Hippocampal formation (tissue), 2 donors: Measurements from ENCODE around the gene COMT.
A peak's percentile ranks its signal among the peaks of the same experiment; 100 is the strongest.
"Not testable (repeated sequence)": the region's sequence is repeated elsewhere in the genome, so short reads cannot be mapped to it uniquely, and the experiment has no call there.

Experiments used
- DNase-seq, 2 donors: peaks; one replicate each; lab custom pipeline; 2025; lab: John Stamatoyannopoulos, UW

Gene COMT

GRCh38 chr22:19907902-19908301 lies 33.7 kb upstream of the COMT start:
- not testable (repeated sequence) for DNase-seq

GRCh38 chr22:19909350-19910179 lies 32.0 kb upstream of the COMT start:
- DNase-seq = peak; percentile 46 to 70

DNA sequence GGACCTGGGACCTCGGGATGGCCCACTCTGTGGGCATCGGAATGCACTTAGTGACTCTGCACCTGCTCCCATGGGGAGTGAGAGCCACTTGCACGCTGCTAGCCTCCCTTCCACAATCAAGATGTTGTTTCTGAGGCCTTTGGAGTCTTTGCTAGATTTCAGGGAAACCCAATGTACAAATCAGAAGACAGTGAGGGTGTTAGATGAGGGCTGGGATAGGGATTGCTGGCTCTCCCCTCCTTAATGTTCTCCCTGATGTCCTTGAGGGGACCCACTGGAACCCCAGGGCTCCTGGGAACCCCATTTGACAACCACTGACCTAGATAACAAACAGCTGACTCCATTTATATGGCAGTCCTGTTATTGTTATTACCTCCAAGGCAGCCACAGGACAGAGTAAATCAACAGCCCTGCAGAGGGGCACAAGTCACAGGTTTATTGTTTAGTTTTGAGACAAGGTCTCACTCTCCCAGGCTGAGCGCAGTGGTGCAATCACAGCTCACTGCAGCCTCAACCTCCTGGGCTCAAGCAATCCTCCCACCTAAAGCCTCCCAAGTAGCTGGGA lies 31.3 kb upstream of the COMT start:
- no peak for DNase-seq

DNA sequence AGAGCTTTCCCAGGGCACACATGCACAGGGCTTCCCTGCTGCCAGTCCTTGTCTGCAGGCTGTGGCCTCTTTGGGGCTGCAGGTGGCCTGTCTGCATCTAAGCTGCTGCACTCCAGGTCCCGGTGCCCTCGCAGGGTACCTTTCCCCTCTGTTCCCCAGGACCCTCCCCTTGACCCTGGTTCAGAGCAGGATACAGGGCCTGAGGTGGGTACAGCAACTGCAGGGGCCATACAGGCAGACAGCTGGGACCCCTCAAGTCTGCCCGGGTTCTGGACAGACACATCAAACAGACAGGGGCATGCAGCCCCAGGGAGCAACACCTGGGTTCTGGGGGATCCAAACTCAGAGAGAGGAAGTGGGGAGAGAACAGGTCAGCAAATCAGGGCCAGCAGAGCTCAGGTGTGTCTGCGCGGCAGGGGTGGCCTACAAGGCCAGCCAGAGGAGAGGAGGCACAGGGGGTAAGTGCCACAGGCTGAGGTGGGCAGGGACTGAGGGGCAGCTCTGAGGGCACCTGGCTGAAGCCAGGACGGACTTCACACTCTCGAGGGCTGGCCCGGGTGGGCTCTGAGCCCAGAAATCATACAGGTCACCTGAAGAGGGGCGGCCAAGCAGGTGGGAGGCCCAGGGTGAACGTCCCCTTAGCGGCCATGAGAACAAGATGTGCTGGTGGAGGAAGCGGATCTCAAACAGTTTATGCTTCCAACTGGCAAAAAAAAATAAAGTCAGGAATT lies 29.9 kb upstream of the COMT start:
- no peak for DNase-seq

DNA sequence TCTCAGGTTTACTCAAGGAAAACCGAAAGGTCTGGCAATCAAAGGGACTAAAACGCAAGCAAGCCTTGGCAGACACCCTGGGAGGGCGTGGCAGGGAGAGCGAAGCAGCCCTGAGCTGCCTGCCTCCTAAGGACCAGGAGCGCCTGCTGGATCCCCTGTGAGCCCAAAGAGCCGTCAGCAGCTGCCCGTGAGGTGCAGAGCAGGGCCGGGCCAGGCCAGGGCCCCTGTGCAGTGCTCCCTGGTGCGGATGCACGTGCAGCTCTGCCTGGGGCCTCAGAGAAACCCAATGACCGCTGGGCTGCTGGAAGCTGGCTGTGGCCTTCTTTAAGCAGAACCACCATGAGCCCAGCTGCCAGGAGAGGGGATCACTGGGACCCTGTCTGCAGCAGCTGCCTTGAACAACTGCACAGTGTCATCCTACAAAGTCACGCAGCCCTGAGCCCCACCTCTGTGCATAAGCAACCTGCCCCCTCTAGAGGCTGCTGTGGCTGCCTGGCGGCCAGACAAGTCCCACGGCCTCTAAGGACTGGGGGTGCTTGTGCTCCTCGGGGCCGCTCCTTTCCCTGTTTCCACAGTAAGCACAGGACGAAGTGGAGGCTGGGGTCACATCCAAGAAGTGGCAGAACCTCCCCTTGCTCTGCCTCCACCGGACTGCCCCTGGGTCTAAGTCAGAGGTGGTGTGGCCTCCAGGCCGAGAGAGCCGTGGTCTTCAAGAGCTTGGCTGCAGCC lies 29.1 kb upstream of the COMT start:
- DNase-seq = no peak

DNA sequence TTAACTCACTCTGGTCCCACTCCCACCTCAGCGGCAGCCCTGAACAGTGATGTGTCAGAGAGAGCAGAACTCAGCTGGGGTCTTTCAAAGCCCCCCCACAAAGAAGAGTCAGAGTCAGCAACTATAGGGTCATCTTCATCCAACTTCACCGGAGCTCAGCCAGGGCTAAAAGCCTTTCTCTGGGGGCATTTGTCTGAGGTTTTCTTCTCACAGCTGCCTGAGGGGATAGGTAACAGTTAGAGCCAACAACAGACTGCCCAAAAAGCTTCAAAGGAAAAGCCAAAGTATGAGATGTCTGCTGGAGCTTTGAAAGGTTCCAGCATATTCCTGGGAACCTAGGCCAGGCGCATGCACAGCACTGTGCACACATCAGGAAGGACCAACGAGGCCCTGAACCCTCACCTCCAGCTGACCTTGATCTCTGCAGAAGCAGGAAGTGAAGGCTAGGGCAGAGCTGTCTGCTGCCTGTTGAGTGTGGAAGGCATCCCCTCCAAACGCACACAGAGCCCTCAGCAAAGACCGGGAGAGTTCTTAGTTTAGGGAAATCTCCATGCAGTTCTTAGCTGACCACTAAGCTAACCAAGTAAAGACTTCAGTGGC lies 28.1 kb upstream of the COMT start:
- no peak for DNase-seq

- no peak for DNase-seq
These were observed 27.2 kb upstream of the COMT start for GRCh38 chr22:19914201-19914943.

- no peak for DNase-seq
These were observed 26.2 kb upstream of the COMT start for GRCh38 chr22:19915287-19915954.

DNA sequence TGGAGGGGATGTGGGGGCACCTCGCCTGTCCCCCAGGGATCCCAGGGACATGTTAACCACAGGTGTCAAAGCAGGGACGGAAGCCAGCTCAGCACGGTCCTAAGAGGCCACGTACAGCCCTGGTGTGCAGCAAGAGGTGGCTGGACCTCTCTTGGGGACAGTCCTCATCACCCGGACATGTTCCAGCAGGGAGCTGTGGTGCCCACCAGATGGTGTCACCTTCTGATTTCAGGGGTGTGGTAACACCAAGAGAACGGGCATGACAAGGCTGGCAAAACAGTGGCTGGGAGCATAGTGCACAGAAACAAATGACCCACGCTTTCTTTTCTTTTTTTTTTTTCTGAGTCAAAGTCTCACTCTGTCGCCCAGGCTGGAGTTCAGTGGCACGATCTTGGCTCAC lies 25.6 kb upstream of the COMT start:
- no peak for DNase-seq

DNA sequence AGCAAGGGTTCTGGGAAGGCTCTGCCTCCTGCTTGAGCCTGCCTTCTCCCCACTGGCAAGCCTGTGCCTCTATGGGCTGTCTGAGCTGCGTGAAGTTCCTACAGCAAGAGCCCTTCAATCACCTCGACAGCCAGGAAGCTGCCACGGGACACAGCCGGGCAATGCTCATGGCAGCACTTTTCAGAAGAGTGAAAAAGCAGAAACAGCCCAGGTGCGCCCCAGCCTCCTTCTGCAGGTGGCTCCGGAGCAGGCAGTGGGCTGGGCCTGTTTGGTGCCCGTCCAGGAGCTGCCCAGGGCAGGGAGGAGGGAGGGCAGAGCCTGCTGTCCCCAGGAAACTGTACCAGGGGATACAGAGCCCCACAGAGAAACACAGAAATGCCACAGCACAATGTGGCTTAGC lies 24.6 kb upstream of the COMT start:
- DNase-seq = no peak

DNA sequence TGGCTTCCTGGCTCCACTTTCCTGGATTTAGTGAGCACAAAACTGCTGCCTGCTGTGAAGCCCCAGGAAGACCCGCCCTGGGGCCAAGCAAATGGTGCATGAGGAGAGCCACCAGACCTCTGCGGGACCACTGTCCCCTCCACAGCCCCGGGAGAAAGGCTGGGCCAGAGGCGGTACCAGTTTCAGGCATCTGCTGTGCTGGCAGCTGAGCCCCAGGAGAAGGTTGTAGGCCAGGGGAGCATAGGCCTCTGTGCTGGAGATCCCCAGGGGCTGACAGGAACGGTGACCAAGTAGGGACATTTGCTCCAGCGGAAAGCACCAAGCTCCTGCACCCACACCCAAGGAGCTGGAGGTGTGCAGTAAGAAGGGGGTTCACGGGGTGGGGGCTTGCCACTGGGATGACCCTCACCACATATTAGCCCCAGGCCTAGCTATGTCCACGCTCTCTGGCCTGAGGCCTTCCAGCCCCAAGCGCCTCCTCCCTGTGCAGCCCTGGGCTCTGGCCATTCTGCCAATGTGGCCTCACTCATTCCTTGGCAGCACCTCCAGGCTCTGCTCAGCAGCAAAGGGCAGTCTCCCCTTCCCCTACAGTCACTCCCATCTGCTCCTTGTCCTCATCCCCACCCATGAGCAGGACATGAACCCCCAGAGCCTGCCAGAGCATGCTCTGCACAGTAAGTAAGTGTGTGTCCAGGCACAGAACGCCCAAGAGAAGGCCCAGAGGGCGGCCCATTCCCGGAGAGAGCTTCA lies 24.0 kb upstream of the COMT start:
- no peak for DNase-seq

DNA sequence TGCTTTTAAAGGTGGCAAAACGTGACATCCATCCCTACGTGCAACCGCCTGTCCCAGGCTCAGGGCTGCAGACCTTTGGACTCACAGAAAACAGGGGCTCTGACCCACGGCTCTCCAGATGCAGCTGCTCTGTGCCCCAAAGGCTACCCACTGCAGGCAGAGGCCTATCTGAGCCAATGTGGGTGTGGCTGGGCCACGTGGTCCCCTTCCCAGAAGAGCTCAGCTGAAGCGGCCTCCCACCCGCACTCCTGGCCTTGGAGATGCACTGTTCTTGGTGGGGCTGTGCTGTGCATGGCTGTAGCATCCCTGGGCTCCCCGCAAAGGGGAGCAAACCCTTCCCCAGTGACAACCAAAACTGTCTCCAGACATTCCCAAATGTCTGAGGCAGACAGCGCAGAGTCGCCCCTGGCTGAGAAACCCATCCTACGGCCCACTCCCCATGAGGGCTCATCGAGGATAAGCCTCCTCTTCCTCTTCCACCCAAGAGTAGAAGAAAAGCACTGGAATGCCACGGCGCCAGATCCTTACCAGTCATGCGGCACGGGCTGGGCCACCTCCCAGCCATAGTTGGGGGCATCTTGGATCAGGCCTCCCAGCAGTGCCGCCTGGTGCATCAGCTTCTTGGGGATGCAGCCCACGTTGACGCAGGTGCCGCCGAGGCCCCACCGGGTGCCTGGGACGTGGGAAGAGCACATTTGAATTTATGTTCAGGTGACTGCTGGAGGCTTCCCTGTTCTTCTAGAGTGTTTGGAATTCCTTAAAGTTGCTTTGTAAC lies 23.1 kb upstream of the COMT start:
- DNase-seq = no peak

GRCh38 chr22:19919701-19920363 lies 21.7 kb upstream of the COMT start:
- DNase-seq = no peak

- no peak for DNase-seq
These were observed 20.0 kb upstream of the COMT start for GRCh38 chr22:19921544-19922081.

DNA sequence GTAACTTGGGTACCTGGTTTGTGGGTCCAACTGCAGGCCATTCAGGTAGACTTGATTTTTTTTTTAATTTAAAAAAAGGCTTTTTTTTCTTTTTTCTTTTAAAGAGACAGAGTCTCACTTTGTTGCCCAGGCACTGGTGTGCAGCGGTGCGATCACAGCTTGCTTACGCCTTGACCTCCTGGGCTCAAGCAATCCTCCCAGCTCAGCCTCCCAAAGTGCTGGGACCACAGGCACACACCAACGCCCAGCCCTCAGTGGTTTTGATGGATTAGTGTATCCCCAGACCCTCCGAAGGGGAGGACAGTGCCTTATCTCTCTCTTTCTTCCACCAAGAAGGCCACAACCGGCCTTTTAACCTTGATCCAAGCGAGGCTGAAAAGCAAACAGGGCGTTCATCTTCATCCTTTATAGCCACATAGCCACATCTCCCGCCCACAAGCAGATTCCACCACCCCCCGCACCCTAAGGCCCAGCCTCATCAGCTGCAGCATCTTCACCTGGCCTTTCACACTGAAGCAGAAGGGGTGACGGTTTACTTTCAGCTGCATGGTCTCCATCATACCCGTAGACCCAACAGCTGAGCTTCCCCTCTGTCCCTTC lies 17.6 kb upstream of the COMT start:
- DNase-seq = no peak

DNA sequence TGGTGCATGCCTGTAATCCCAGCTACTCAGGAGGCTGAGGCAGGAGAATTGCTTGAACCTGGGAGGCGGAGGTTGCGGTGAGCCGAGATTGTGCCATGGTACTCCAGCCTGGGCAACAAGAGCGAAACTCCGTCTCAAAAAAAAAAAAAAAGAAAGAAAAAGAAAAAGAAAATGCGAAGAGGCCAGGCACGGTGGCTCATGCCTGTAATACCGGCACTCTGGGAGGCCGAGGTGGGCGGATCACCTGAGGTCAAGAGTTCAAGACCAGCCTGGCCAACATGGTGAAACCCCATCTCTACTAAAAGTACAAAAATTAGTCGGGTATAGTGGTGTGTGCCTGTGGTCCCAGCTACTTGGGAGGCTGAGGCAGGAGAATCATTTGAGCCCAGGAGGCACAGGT lies 15.5 kb upstream of the COMT start:
- DNase-seq = not testable (repeated sequence)

DNA sequence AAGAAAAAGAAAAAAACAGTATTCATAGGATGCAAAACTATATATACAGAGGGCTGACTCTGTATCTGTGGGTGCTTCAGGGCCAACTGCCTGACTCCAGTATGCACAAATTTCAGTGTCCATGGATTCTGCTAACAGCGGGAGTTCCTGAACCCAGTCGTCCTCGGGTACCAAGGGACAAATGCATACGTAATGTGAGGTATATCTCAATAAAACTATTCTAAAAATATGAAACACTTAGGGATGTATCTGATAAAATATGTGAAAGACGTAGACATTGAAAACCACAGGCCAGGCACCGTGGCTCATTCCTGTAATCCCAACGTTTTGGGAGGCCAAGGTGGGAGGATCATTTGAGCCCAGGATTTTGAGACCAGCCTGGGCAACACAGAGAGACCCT lies 13.9 kb upstream of the COMT start:
- no peak for DNase-seq

DNA sequence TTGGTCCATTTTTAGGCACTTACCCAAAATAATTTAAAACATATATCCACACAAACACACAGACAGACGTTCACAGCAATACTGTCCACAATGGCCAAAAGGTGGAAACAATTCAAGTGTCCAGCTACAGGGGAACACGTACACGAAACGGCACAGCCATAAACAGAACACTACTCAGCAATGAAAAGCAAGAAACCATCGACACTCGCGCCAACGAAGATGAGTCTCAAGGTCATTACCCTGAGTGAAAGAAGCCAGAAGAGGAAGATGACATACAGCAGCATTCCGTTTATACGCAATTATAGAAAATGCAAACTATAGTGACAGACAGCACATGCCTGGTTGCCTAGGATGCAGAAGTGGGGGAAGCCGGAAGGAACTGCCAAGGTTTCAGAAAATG lies 13.4 kb upstream of the COMT start:
- DNase-seq = no peak
